ENCODE results near the gene SEPHS2.

DNA sequence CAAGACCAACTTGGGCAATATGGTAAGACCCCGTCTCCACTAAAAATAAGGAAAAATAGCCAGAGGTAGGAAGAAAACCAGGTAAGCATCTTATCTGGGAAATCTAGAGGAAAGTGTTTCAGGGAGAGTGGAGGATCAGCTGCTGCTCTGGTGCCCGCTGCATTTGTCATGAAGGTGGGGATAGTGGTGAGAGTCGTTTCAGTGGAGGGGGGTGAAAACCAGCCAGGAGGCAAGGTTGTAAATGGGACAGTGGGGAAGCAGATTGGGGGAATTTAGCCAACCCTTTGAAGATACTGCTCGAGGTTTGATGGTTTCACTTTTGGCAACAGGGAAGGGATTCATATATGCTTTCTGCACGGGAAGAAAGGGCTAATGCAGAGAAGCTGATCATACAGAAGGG, 24.7 kb downstream of the SEPHS2 start:
- TF ChIP-seq, protein P1, sequence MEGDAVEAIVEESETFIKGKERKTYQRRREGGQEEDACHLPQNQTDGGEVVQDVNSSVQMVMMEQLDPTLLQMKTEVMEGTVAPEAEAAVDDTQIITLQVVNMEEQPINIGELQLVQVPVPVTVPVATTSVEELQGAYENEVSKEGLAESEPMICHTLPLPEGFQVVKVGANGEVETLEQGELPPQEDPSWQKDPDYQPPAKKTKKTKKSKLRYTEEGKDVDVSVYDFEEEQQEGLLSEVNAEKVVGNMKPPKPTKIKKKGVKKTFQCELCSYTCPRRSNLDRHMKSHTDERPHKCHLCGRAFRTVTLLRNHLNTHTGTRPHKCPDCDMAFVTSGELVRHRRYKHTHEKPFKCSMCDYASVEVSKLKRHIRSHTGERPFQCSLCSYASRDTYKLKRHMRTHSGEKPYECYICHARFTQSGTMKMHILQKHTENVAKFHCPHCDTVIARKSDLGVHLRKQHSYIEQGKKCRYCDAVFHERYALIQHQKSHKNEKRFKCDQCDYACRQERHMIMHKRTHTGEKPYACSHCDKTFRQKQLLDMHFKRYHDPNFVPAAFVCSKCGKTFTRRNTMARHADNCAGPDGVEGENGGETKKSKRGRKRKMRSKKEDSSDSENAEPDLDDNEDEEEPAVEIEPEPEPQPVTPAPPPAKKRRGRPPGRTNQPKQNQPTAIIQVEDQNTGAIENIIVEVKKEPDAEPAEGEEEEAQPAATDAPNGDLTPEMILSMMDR (IDR thresholded peaks at IDR 0.05), result no peak
- no peak for TF ChIP-seq POLR2AphosphoS5 (IDR thresholded peaks at IDR 0.05)
- no peak for TF ChIP-seq POLR2A (IDR thresholded peaks at IDR 0.05)
